K562 (cell line): ENCODE results near the gene TEPSIN. TPM values are rescaled to one million over a fixed set of nuclear protein-coding genes. Genes with fewer than 3 reads are reported as not detected.

Source experiments
- DIDO1 ChIP-seq: fragments of 450-650 bp; IDR thresholded peaks from 2 replicates; pipeline ENCODE4 v1.6.1; 2016; ENCODE audit warnings: low read depth, missing biosample characterization, missing genetic modification characterization
- EZH2 ChIP-seq: IDR thresholded peaks from 2 replicates; pipeline ENCODE4 v1.6.1; 2012; ENCODE audit warnings: low read depth, mild to moderate bottlenecking, inconsistent platforms, low read length, borderline replicate concordance
- KLF16 ChIP-seq: IDR thresholded peaks from 2 replicates; pipeline ENCODE4 v1.6.1; 2016; ENCODE audit warnings: antibody characterized with exemption
- MNT ChIP-seq, 2 experiments: fragments of 450-650 bp; conservative IDR thresholded peaks; 2 replicates each; pipeline ENCODE4 v1.6.1; 2017; ENCODE audit warnings: mild to moderate bottlenecking in 2 of 2, moderate library complexity in 2 of 2
- NCOA1 ChIP-seq: fragments of 450-650 bp; IDR thresholded peaks from 2 replicates; pipeline ENCODE4 v1.6.1; 2016; ENCODE audit warnings: low read depth
- NONO ChIP-seq, 2 experiments: fragments of 200-400 bp in 1 of 2; fragments of 450-650 bp in 1 of 2; formaldehyde crosslinking in 1 of 2; IDR thresholded peaks; 2 replicates each; pipeline ENCODE4 v1.6.1; 2017; ENCODE audit warnings: low read depth in 2 of 2, mild to moderate bottlenecking in 2 of 2, moderate library complexity in 2 of 2, low read length in 1 of 2
- PATZ1 ChIP-seq: fragments of 250-450 bp; sonication (Bioruptor Pico); IDR thresholded peaks from 2 replicates; pipeline ENCODE4 v1.5.0; 2020; ENCODE audit warnings: mild to moderate bottlenecking, borderline replicate concordance
- RFX1 ChIP-seq: fragments of 450-650 bp; IDR thresholded peaks from 2 replicates; pipeline ENCODE4 v1.6.1; 2016; ENCODE audit warnings: mild to moderate bottlenecking, moderate library complexity
- TAF7 ChIP-seq: fragments of 450-650 bp; IDR thresholded peaks from 2 replicates; pipeline ENCODE4 v1.6.1; 2016; ENCODE audit warnings: missing genetic modification characterization, missing compliant biosample characterization
- XRCC5 ChIP-seq: fragments of 200-400 bp; formaldehyde crosslinking; IDR thresholded peaks from 2 replicates; pipeline ENCODE4 v1.6.1; 2017; ENCODE audit warnings: low read depth, mild to moderate bottlenecking, low read length
- ZBTB11 ChIP-seq, 3 experiments: fragments of 200-800 bp in 1 of 3; fragments of 250-450 bp in 1 of 3; fragments of 450-650 bp in 1 of 3; sonication (Bioruptor Pico) in 1 of 3; sonication (Bioruptor generic) in 1 of 3; formaldehyde crosslinking in 1 of 3; IDR thresholded peaks; 2 replicates each; pipeline versions ENCODE4 v1.6.1 to v1.8.0; 2016 to 2022; ENCODE audit warnings: mild to moderate bottlenecking in 2 of 3, missing genetic modification characterization in 2 of 3, missing compliant biosample characterization in 1 of 3, moderate library complexity in 1 of 3
- ZBTB7A ChIP-seq: IDR thresholded peaks from 2 replicates; pipeline ENCODE4 v1.6.1; 2011; ENCODE audit warnings: low read depth, mild to moderate bottlenecking, low read length, moderate library complexity, borderline replicate concordance; ENCODE audit not compliant: control insufficient read depth
- ZNF696 ChIP-seq: fragments of 250-450 bp; sonication (Bioruptor Pico); conservative IDR thresholded peaks from 2 replicates; pipeline ENCODE4 v1.4.0; 2020; ENCODE audit warnings: mild to moderate bottlenecking, moderate library complexity
- polyA plus RNA-seq, 8 experiments: library from polyadenylated mRNA; depleted of rRNA in 4 of 8; stranded (reverse) in 5 of 8; unstranded in 3 of 8; fragments of >200 nt; fragmentation: Nextera tagmentation in 2 of 8; fragmentation: Illumina TruSeq in 1 of 8; extraction: Ambion mirVana in 2 of 8; extraction: Trizol in 1 of 8; gene quantifications; 2 replicates each; pipeline versions ENCODE4 v1.2.1 to v1.2.3, GENCODE V29; 2011 to 2014; ENCODE audit warnings: inconsistent platforms in 1 of 8, missing spikeins in 1 of 8
- total RNA-seq, 7 experiments: library from RNA; depleted of rRNA in 6 of 7; stranded (reverse); fragments of >200 nt in 6 of 7; fragmentation: Illumina TruSeq in 2 of 7; extraction: Trizol in 2 of 7; gene quantifications; 2 replicates each; pipeline versions ENCODE4 v1.2.1 to v1.2.3, GENCODE V29; 2011 to 2021; ENCODE audit warnings: low replicate concordance in 1 of 7
- TF ChIP-seq, protein P1 (sequence below): IDR thresholded peaks from 3 replicates; pipeline ENCODE4 v1.6.1; 2011; ENCODE audit warnings: borderline replicate concordance, mild to moderate bottlenecking; ENCODE audit not compliant: insufficient read length, insufficient read depth

The TEPSIN gene
- total and polyA plus RNA-seq, 9 of the 15 experiments (the other 6 are each of a cell fraction or from before 2014, with no cell fraction given) = 0.80 to 29.8 (median 5.3) TPM

DNA sequence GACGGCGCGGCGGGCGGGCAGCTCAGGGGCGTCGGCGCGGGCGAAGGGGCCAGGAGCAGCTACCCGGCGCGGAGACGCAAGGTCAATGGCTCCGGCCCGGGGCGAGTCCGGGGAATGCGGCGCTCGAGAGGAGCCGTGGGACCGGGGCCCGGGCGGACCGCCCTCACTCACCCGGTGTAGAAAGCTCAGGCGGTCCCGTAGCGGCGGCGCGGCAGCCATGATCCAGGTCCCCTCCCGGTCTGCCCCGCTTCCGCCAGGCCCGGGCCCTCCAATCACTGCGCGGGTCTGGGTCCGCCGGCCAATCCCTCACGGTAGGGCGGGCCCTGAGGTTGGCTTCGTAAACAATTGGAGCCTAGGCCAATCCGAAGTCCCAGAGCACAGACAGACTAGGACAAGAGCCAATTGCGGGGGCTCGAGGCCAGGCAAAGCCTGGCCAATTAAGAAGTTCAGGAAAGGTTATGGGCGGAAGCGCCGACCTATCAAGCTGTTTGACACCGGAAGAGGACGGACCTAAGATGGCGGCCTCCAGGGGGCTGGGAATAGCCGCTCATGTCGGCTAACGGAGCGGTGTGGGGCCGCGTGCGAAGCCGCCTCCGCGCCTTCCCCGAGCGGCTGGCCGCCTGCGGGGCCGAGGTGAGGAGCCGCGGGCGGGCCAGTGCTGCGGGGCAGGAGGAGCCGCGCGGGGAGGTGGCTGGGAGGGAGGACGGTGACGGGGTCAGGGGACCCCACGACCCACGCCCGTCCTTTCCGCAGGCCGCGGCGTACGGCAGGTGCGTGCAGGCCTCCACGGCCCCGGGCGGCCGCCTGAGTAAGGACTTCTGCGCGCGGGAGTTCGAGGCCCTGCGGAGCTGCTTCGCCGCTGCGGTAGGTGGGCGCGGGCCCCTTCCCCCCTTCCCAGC is at the start of gene TEPSIN, which contains the start of gene NDUFAF8 (continued):
- TF ChIP-seq ZBTB11 (CRISPR knock-in tag; IDR thresholded peaks at IDR 0.05) = peak in 1 of 3 experiments; percentile 25; a peak in 2 of 6 replicates
- no peak for TF ChIP-seq EZH2
- TF ChIP-seq XRCC5 = 0 out of 2 replicates have a peak, but pooled peaks have one; percentile 35
- TF ChIP-seq NONO (IDR thresholded peaks at IDR 0.05; ENCODE audit: low read depth in 2 of 2, low read length in 1 of 2) = peak; percentile 44 to 71; a peak in 3 of 4 replicates
- no peak for TF ChIP-seq ZNF696 (CRISPR knock-in tag)
- TF ChIP-seq ZBTB7A = peak; percentile 72; the same call in 1 of the 2 replicates
- TF ChIP-seq TAF7 (tag) = no peak
- TF ChIP-seq, protein P1, sequence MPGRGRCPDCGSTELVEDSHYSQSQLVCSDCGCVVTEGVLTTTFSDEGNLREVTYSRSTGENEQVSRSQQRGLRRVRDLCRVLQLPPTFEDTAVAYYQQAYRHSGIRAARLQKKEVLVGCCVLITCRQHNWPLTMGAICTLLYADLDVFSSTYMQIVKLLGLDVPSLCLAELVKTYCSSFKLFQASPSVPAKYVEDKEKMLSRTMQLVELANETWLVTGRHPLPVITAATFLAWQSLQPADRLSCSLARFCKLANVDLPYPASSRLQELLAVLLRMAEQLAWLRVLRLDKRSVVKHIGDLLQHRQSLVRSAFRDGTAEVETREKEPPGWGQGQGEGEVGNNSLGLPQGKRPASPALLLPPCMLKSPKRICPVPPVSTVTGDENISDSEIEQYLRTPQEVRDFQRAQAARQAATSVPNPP = no peak
- peak; percentile 79 to 92 for TF ChIP-seq MNT (conservative IDR thresholded peaks at IDR 0.05)
- no peak for TF ChIP-seq RFX1
- TF ChIP-seq NCOA1 = no peak
- TF ChIP-seq KLF16 = no peak
- TF ChIP-seq PATZ1 = no peak
- no peak for TF ChIP-seq DIDO1 (tag)
